ENCODE data around the gene KCNS1. TPM values are rescaled to one million over a fixed set of nuclear protein-coding genes. Genes with fewer than 3 reads are reported as not detected.

The KCNS1 gene
- polyA plus RNA-seq, 4 donors, result 0.51 to 0.65 (median 0.52) TPM

GRCh38 chr20:45110301-45110700 is 9.4 kb upstream of the KCNS1 start:
- no peak for DNase-seq (ENCODE audit: low read depth in 4 of 4, low spot score in 2 of 4)

- no peak for DNase-seq (ENCODE audit: low read depth in 4 of 4, low spot score in 2 of 4)
Observed at GRCh38 chr20:45109634-45110033, 8.7 kb upstream of the KCNS1 start.

- DNase-seq (ENCODE audit: low read depth in 4 of 4, low spot score in 2 of 4), result no peak
Observed at GRCh38 chr20:45105317-45105716, 4.4 kb upstream of the KCNS1 start.

DNA sequence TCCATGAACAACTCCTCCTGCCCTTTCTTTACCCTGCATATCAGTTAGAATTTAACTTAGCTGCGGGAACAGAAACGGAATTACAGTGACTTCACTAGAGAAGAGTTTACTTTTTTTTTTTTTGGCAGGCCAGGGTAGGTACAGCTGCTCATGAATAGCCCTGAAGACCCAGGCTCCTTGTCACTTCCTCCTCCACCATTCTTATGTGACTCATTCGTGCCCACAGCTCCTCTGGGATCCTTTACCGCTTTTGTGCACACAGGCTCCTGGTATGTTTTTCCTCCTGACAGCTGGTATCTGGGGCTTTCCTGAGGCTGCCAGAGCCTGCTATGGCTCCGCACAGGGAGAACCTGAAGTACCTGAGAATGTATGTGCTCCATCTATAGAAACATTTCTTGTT is 3.9 kb upstream of the KCNS1 start:
- DNase-seq (ENCODE audit: low read depth in 4 of 4, low spot score in 2 of 4), result no peak

GRCh38 chr20:45103072-45103471 is 2.1 kb upstream of the KCNS1 start:
- DNase-seq (ENCODE audit: low read depth in 4 of 4, low spot score in 2 of 4), result no peak

DNA sequence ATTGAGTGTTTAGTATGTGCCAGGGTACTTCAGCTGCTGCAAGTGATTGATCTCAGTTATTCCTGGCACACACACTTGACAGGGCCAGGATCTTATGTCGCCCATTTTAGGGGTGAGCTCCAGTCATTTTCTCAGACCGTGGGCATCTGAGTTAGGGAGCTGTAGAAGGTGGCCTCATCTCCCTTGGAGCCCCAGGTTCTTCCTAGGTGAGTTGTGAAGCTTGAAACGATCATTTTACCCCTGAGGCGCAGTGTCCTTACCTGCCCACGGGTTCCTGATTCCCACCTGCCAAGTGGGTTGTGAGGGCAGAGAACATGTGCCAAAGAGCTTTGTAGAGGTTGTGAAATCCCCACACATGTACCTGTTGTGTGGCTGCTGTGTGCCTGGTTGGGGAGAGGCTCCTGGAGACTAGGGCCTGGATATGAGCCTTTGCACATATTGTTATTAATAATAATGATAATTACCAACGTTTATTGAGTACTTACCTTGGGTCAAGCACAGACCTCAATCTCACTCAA is 465 bp upstream of the KCNS1 start:
- no peak for DNase-seq (ENCODE audit: low read depth in 4 of 4, low spot score in 2 of 4)

DNA sequence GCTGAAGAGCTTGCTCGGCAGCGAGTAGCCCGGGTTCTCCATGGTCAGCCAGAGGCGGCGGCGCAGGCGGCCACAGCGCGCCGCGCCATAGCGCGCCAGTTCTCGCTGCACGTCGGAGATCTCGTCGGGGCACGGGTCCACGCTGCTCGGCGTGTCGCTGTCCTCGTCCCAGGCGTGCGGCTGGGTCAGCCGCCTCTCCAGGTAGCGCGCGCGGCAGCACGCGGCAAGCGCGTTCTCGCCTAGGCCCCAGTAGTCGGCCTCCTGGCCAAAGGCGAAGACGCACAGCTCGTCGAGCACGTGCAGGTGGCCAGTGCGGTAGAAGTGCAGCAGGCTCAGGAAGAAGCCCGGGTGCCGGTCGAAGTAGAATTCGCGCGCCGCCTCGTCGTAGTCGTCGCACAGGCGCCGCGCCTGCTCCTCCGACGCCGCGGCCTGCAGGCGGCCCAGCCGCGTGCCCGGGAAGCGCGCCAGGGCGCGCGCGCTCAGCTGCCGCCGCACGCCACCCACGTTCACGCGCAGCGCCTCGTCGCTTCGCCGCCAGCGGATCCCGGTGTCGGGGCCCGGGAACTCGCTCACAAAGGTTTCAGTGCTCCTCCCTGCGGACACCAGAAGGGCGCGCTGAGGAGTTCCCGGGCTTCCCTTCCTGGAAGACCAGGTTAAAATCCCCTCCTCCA is 2.7 kb downstream of the KCNS1 start:
- no peak for DNase-seq (ENCODE audit: low read depth in 4 of 4, low spot score in 2 of 4)

- DNase-seq (ENCODE audit: low read depth in 4 of 4, low spot score in 2 of 4), result no peak
Observed at GRCh38 chr20:45097485-45098102, 3.3 kb downstream of the KCNS1 start.

GRCh38 chr20:45096781-45097180 is 4.1 kb downstream of the KCNS1 start:
- no peak for DNase-seq (ENCODE audit: low read depth in 4 of 4, low spot score in 2 of 4)

- DNase-seq (ENCODE audit: low read depth in 4 of 4, low spot score in 2 of 4), result no peak
Observed at GRCh38 chr20:45095805-45096238, 5.1 kb downstream of the KCNS1 start.

DNA sequence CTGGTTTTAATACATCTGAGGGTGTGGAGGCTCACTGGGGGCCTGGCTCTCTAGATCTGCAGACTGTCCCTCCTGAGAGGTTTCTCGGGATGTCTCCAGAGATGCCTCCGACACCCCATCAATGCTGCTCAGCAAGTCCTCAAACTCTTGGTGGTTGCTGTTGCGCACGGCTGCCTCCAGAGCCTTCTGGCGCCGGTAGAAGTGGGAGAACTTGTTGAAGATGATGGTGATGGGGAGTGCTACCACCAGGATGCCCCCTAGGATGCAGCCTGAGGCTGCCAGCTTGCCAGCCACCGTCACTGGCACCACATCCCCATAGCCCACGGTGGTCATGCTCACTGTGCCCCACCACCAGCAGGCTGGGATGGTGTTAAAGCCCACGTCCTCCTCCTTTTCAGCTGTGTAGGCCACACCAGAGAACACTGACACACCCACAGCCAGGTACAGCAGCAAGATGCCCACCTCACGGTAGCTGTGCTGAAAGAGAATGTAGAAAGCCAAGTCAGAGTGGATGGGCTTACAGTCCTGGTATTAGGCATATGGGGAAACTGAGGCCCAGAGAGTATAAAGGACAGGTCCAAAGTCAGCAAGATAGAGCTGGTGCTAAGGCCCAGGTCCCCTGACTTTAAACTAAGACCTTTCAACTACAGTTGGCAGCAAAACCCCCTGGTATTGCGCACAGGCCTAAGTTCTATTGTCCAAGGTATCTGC is 5.9 kb downstream of the KCNS1 start:
- DNase-seq (ENCODE audit: low read depth in 4 of 4, low spot score in 2 of 4), result no peak

DNA sequence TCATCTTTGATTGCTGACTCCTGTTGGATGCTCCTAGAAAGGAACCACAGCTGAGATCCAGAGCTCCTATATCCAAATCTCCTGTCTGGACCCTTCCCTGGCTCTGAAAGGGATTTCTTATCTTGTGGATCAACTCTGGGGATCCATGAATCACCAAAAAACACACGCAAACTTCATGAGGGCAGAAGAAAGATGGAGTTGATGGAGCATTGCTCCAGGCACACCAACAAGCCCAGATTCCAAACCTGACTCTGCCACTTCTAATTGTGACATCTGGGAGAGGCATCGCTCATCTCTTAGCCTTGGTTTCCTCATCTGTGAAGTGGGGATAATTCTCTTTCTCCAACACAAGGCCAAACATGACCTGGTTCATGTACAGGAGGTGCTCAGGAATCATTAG is 6.7 kb downstream of the KCNS1 start:
- no peak for DNase-seq (ENCODE audit: low read depth in 4 of 4, low spot score in 2 of 4)

GRCh38 chr20:45092898-45093297 is 8.0 kb downstream of the KCNS1 start:
- DNase-seq (ENCODE audit: low read depth in 4 of 4, low spot score in 2 of 4), result no peak

- DNase-seq (ENCODE audit: low read depth in 4 of 4, low spot score in 2 of 4), result no peak
Observed at GRCh38 chr20:45091366-45091765, 9.6 kb downstream of the KCNS1 start.

DNA sequence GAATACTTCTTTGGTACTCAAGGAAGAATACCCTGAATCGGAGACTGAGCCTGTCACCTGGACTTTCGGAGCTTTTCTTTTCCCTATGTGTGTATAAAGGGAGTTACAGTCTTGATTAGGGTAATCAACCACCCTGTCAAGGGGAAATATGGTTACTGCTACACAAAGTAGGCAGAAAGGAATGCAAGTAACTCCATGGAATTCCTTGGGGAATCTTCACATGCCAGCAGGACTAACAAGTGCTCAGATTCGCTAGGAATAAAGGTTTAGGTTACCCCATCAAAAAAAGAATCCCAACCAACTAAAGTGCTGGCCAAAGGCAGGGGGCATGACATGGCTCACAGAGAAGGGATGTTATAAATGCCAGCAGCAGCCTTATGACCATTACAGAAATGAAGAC is 10.4 kb downstream of the KCNS1 start:
- no peak for DNase-seq (ENCODE audit: low read depth in 4 of 4, low spot score in 2 of 4)

DNA sequence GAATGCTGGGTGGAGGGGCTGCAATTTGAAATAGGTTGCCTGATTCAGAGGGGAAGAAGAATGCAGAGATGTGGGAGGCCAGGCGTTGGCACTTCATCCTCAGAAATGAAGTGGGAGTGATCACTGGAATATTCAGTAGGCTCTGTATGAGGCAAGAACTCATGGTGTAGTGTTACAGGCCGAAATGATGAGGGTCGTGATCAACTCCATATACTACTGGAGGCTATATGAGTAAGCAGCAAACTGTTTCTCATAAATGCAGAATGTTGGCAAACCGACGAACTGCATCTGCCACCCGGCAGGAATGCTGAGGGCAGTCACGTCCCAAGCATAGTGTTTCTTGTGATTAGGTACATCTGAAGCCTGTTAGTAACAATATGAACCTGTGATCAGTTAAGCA is 12.7 kb downstream of the KCNS1 start:
- no peak for DNase-seq (ENCODE audit: low read depth in 4 of 4, low spot score in 2 of 4)

DNA sequence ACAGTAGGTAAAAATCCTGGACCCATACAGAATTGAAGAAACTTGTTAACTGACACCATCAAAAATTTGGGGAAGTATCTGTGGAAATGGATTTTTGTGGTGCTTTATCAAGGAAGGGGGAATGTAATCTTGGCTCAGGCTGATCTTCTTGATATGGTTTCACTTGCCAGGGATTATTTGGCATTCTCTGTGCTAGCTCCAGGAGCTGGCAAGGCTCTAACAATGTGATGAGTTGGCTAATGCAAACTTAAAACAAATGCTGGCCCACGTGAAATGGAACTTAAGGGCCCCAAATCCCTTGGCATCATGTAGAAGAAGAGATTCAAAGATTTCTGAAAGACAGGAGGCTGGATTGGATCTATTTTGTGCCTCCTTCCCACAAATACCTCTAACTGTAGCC is 13.1 kb downstream of the KCNS1 start:
- DNase-seq (ENCODE audit: low read depth in 4 of 4, low spot score in 2 of 4), result no peak

- DNase-seq (ENCODE audit: low read depth in 4 of 4, low spot score in 2 of 4), result no peak
Observed at GRCh38 chr20:45087097-45087790, 13.7 kb downstream of the KCNS1 start.

DNA sequence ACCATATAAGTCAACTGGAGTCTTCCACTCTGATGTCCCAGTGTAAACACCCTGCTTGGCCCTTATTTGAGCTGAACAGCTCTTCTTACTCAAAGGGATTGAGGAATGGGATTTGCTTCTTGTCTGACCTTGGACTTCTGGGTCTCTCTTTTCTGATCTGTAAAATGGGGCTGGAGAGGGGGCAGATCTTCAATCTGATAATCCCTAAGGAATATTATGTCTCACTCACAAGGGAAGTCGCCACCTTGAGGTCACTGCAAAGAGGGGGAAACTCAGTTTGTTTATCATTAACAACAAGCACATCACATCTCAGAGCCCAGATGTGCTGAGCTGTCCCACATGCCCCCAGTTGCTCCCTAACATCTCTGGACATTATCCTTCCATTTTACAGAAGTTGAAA is 15.1 kb downstream of the KCNS1 start:
- DNase-seq (ENCODE audit: low read depth in 4 of 4, low spot score in 2 of 4), result no peak

GRCh38 chr20:45085289-45085688 is 15.6 kb downstream of the KCNS1 start:
- no peak for DNase-seq (ENCODE audit: low read depth in 4 of 4, low spot score in 2 of 4)

GRCh38 chr20:45083127-45083526 is 17.8 kb downstream of the KCNS1 start:
- no peak for DNase-seq (ENCODE audit: low read depth in 4 of 4, low spot score in 2 of 4)
